A549 treated with CORT108297 at 1 μM for 4 hours (cell line): ENCODE results near the gene RNASE9. TPM values are rescaled to one million over a fixed set of nuclear protein-coding genes. Genes with fewer than 3 reads are reported as not detected.

ENCODE experiments used
- total RNA-seq: library from RNA; stranded (reverse); fragments of 200-300 nt; extraction: Qiagen RNA extraction; gene quantifications from 5 replicates; pipeline ENCODE4 v1.2.3, GENCODE V29; 2022

Gene RNASE9
- total RNA-seq = not detected in 5 replicates

GRCh38 chr14:20560961-20561360 lies at the start of gene RNASE9:
Gene RNASE9, minus strand, starts transcription at chr14:20561047.

GRCh38 chr14:20591235-20591634 lies 30.4 kb upstream of the RNASE9 start, which contains the start of gene RNASE12:
Gene RNASE12, minus strand, starts transcription at chr14:20591376. Its CDS starts 653 bp downstream, at chr14:20590723.

GRCh38 chr14:20587489-20588154 lies 26.8 kb upstream of the RNASE9 start, which contains the start of gene RNASE11:
Gene RNASE11, minus strand, starts transcription at chr14:20588001.

Other genes starting within 250 kb of the RNASE9 start
- 39.2 to 48.8 TPM (median 42.7 TPM) in 5 replicates for gene CCNB1IP1, start 227.8 kb downstream of the RNASE9 start, total RNA-seq
- 20.0 to 27.3 TPM (median 21.1 TPM) in 5 replicates for gene PARP2, start 217.4 kb downstream of the RNASE9 start, total RNA-seq
- gene TEP1, start 147.5 kb downstream of the RNASE9 start, total RNA-seq = 9.2 to 11.4 TPM (median 10.7 TPM) in 5 replicates
- 0.01 to 0.02 TPM in 2 of 5 replicates, not detected in the others for gene KLHL33, start 124.9 kb downstream of the RNASE9 start, total RNA-seq
- 24.8 to 26.9 TPM (median 26.0 TPM) in 5 replicates for gene OSGEP, start 106.2 kb downstream of the RNASE9 start, total RNA-seq
- 256 to 269 TPM (median 260 TPM) in 5 replicates for gene APEX1, start 105.8 kb downstream of the RNASE9 start, total RNA-seq
- 27.7 to 42.8 TPM (median 34.4 TPM) in 5 replicates for gene PIP4P1, start 99.6 kb downstream of the RNASE9 start, total RNA-seq
- 154 to 192 TPM (median 164 TPM) in 5 replicates for gene PNP, start 91.6 kb downstream of the RNASE9 start, total RNA-seq
- gene RNASE10, start 55.5 kb downstream of the RNASE9 start, total RNA-seq = 0.13 to 0.35 TPM (median 0.22 TPM) in 5 replicates
- gene RNASE11, start 27.0 kb upstream of the RNASE9 start, total RNA-seq = not detected in 5 replicates
- gene RNASE12, start 30.3 kb upstream of the RNASE9 start, total RNA-seq = not detected in 5 replicates
- gene OR6S1, start 80.6 kb upstream of the RNASE9 start, total RNA-seq = not detected in 5 replicates
- 5.5 to 8.9 TPM (median 8.1 TPM) in 5 replicates for gene RNASE4, start 123.5 kb upstream of the RNASE9 start, total RNA-seq
- 8.0 to 13.7 TPM (median 9.4 TPM) in 5 replicates for gene ANG, start 127.7 kb upstream of the RNASE9 start, total RNA-seq
- not detected in 5 replicates for gene EDDM3A, start 184.8 kb upstream of the RNASE9 start, total RNA-seq
- gene EDDM3B, start 207.4 kb upstream of the RNASE9 start, total RNA-seq = not detected in 5 replicates
- gene RNASE6, start 220.2 kb upstream of the RNASE9 start, total RNA-seq = not detected in 5 replicates
- gene RNASE1, start 241.8 kb upstream of the RNASE9 start, total RNA-seq = 0.15 to 0.57 TPM (median 0.25 TPM) in 5 replicates